Parathyroid adenoma (tissue), 2 donors: ENCODE measurements around the gene KMO.

Experiments used
- H2AFZ ChIP-seq: fragments of 300-600 bp; sonication (generic); one replicate; pipeline ENCODE4 v1.7.0; 2017; ENCODE audit warnings: antibody characterized with exemption, mild to moderate bottlenecking
- H3K27ac ChIP-seq: fragments of 300-600 bp; sonication (generic); one replicate; pipeline ENCODE4 v1.7.0; 2017
- H3K27me3 ChIP-seq: fragments of 300-600 bp; sonication (generic); one replicate; pipeline ENCODE4 v1.7.0; 2017; ENCODE audit warnings: low read length; ENCODE audit not compliant: control insufficient read depth, insufficient read depth
- H3K36me3 ChIP-seq: fragments of 300-600 bp; sonication (generic); one replicate; pipeline ENCODE4 v1.7.0; 2017; ENCODE audit warnings: low read length; ENCODE audit not compliant: control insufficient read depth, insufficient read depth
- H3K4me1 ChIP-seq: fragments of 300-600 bp; sonication (generic); one replicate; pipeline ENCODE4 v1.7.0; 2017; ENCODE audit warnings: control low read depth
- H3K4me2 ChIP-seq: fragments of 300-600 bp; sonication (generic); one replicate; pipeline ENCODE4 v1.7.0; 2017; ENCODE audit warnings: low read length
- H3K4me3 ChIP-seq: fragments of 300-600 bp; sonication (generic); one replicate; pipeline ENCODE4 v1.7.0; 2017; ENCODE audit warnings: low read depth, low read length
- H3K79me2 ChIP-seq: fragments of 300-600 bp; sonication (generic); one replicate; pipeline ENCODE4 v1.7.0; 2017; ENCODE audit warnings: control low read depth
- H3K9ac ChIP-seq: fragments of 300-600 bp; sonication (generic); one replicate; pipeline ENCODE4 v1.7.0; 2017; ENCODE audit warnings: mild to moderate bottlenecking
- H3K9me3 ChIP-seq: fragments of 300-600 bp; sonication (generic); one replicate; pipeline ENCODE4 v1.7.0; 2017; ENCODE audit warnings: low read length; ENCODE audit not compliant: control insufficient read depth
- TF ChIP-seq, protein P1 (sequence below): fragments of 300-600 bp; sonication (generic); IDR thresholded peaks from one replicate; pipeline ENCODE4 v1.7.0; 2017; ENCODE audit warnings: antibody characterized with exemption, mild to moderate bottlenecking
- donor health status: primary hyperparathyroidism.

Gene KMO

DNA sequence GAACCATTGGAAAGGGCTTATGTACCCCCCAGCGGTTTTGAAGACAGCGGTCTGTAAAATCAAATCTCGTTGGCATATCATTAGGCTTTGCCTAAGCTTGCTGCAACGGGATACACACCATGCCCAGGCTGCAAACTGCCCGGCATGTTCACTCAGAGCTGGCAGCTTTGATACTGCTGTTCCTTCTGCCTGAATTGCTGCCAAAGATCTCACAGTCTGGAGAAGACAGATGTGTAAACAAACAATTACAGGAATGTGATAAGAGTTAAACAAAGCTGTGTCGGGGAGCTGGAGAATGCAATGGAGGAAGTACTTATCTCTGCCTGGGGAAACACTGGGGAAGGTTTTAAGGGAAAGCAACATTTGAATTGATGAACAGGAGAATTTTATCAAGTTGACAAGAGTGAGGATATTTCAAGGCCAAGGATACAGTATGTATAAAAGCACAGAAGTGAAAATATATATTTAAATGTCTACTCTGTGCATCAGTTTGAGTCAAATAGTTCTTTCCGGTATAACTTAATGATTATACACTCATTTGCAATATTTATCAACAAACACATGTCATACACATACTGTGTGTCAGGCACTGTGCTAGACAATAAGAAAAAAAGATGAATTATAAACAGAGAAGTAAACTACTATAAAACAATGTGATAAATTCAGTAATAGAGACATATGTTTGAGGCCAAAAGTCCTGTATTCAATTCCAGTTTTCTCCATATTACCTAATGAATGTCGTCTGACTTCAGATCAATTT lies 78.1 kb downstream of the KMO start:
- TF ChIP-seq, protein P1, sequence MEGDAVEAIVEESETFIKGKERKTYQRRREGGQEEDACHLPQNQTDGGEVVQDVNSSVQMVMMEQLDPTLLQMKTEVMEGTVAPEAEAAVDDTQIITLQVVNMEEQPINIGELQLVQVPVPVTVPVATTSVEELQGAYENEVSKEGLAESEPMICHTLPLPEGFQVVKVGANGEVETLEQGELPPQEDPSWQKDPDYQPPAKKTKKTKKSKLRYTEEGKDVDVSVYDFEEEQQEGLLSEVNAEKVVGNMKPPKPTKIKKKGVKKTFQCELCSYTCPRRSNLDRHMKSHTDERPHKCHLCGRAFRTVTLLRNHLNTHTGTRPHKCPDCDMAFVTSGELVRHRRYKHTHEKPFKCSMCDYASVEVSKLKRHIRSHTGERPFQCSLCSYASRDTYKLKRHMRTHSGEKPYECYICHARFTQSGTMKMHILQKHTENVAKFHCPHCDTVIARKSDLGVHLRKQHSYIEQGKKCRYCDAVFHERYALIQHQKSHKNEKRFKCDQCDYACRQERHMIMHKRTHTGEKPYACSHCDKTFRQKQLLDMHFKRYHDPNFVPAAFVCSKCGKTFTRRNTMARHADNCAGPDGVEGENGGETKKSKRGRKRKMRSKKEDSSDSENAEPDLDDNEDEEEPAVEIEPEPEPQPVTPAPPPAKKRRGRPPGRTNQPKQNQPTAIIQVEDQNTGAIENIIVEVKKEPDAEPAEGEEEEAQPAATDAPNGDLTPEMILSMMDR, result no peak
- Histone ChIP-seq H3K9me3 (no peaks in the 10 kb centered on the region), H2AFZ (no peak overlapping the region), H3K27ac (no peak overlapping the region), H3K79me2 (no peaks in the 10 kb centered on the region), H3K36me3 (no peaks in the 10 kb centered on the region), H3K27me3 (no peaks in the 10 kb centered on the region), H3K4me3 (no peak overlapping the region), H3K9ac (no peak overlapping the region), H3K4me1 (no peaks in the 10 kb centered on the region), H3K4me2 (no peak overlapping the region)

DNA sequence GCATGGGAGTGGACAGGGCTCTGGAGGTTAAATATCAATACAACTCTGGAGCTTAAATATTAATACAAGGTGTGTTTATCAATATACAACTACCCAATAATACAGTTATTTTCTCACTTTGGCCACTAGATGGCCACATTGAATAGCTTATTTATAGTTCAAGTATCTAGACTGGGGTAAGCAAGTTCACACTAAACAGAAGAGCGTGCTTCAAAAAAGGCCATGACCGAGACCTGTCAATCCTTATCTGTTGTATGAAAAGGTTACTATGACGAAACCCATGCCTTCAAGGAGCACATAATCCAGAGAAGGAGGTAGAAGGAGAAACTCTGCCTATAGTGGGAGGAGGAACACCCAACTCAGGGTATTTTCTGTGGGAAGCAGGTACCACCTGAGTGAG lies 78.9 kb downstream of the KMO start:
- no peaks in the 10 kb centered on the region for H3K27me3 ChIP-seq
- no peaks in the 10 kb centered on the region for H3K4me1 ChIP-seq
- no peak overlapping the region for H3K4me2 ChIP-seq
- no peaks in the 10 kb centered on the region for H3K36me3 ChIP-seq
- TF ChIP-seq, protein P1, result peak; percentile 62
- H3K9me3 ChIP-seq, result no peaks in the 10 kb centered on the region
- H2AFZ ChIP-seq, result no peak overlapping the region
- no peak overlapping the region for H3K4me3 ChIP-seq
- H3K27ac ChIP-seq, result no peak overlapping the region
- H3K79me2 ChIP-seq, result no peaks in the 10 kb centered on the region
- no peak overlapping the region for H3K9ac ChIP-seq

DNA sequence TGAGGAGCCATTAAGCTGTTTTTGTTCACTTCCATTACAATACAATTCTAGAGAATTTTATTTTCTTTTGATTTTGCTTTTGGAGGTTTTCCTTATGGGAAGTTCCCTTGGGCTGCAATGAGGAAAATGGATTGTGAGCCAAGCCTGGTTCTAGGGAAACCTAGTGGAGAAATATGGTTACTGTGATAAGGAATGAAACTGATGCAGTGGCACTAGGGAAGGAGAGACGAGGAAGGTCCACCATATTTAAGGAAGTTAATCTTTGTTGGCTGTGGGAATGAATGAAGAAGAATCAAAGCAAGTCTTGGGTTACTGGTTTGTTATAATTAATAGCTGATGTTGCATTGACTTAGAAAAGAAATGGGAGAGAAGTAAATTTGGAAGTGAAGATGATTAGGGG lies 79.6 kb downstream of the KMO start:
- Histone ChIP-seq H3K36me3 (no peaks in the 10 kb centered on the region), H2AFZ (no peak overlapping the region), H3K9ac (no peak overlapping the region), H3K4me1 (no peaks in the 10 kb centered on the region), H3K4me3 (no peak overlapping the region), H3K27me3 (no peaks in the 10 kb centered on the region), H3K9me3 (no peaks in the 10 kb centered on the region), H3K27ac (no peak overlapping the region), H3K4me2 (no peak overlapping the region), H3K79me2 (no peaks in the 10 kb centered on the region)
- TF ChIP-seq, protein P1, result no peak

DNA sequence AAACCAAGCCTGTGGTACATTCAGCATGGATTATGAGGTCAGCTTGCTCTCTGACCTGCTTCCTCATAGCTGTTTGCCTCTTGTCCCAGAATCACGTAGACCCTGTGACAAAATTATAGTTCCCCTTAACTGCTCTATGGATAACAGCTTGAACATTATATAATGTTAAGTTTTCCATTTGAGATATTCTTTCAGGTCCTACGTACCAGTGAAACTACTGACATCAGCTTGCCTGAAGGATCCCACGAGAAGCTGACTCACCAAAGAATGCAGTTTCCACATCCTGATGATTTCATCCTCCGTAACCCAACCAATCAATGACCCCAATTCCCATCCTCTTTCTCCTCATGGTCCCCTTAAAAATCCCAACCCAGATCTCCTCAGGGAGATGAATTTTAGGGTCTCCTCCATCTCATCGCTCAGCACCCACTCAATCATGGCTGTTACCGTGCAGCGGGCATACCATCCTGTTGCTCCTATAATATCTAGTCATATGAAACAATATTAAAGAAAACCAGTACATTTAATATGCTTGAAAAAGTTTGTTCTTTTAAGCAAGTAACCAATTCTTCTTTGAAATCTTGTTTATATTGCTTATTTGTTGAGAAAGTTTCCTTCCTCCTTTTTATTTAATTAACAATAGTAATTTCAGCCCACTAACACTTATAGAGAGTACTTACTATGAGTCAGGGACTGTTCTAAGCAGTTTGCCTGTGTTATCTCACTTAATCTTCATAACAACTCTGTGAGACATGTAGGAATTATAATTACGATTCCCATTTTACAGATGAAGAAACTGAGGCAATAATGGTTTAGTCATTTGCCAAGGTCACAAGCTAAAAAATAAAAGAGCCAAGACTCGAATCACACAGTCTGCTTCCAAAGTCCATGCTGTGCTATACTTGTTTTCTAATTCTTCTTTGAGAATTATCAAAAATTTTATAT lies 80.6 kb downstream of the KMO start:
- no peaks in the 10 kb centered on the region for H3K9me3 ChIP-seq
- no peak overlapping the region for H2AFZ ChIP-seq
- TF ChIP-seq, protein P1, result no peak
- H3K4me2 ChIP-seq, result no peak overlapping the region
- no peak overlapping the region for H3K4me3 ChIP-seq
- H3K27me3 ChIP-seq, result no peaks in the 10 kb centered on the region
- H3K79me2 ChIP-seq, result no peaks in the 10 kb centered on the region
- H3K27ac ChIP-seq, result no peak overlapping the region
- no peaks in the 10 kb centered on the region for H3K36me3 ChIP-seq
- no peak overlapping the region for H3K9ac ChIP-seq
- no peaks in the 10 kb centered on the region for H3K4me1 ChIP-seq
